Liver (tissue), 9 donors: ENCODE measurements around the gene MID1. TPM values are rescaled to one million over a fixed set of nuclear protein-coding genes. Genes with fewer than 3 reads are reported as not detected.

Experiments used
- DNase-seq: peaks from one replicate; pipeline ENCODE4 v3.0.0-alpha.2; 2017; ENCODE audit warnings: low spot score
- H3K27ac ChIP-seq, 2 donors: one replicate each; pipeline ENCODE4 v1.7.0; 2013; ENCODE audit warnings: inconsistent platforms in 2 of 2, low read length in 2 of 2, control low read depth in 1 of 2, low read depth in 1 of 2, mild to moderate bottlenecking in 1 of 2
- H3K27me3 ChIP-seq, 4 donors: one replicate each; pipeline versions ENCODE4 v1.6.1 to v1.7.0; 2013; ENCODE audit warnings: low read length in 3 of 4, inconsistent platforms in 1 of 4, mild to moderate bottlenecking in 1 of 4, moderate library complexity in 1 of 4; ENCODE audit not compliant: control insufficient read depth in 4 of 4, insufficient read depth in 4 of 4
- H3K36me3 ChIP-seq, 4 donors: one replicate each; pipeline versions ENCODE4 v1.6.1 to v1.7.0; 2013; ENCODE audit warnings: low read length in 3 of 4, mild to moderate bottlenecking in 3 of 4, low read depth in 1 of 4, moderate library complexity in 1 of 4; ENCODE audit not compliant: control insufficient read depth in 4 of 4, insufficient read depth in 3 of 4
- H3K4me1 ChIP-seq, 4 donors: one replicate each; pipeline versions ENCODE4 v1.6.1 to v1.7.0; 2013; ENCODE audit warnings: low read length in 3 of 4, mild to moderate bottlenecking in 3 of 4, moderate library complexity in 1 of 4; ENCODE audit not compliant: control insufficient read depth in 4 of 4, insufficient read depth in 4 of 4
- H3K4me3 ChIP-seq, 3 donors: one replicate each; pipeline versions ENCODE4 v1.6.1 to v1.7.0; 2013; ENCODE audit warnings: low read length in 3 of 3, control low read depth in 1 of 3, low read depth in 1 of 3, mild to moderate bottlenecking in 1 of 3
- H3K9ac ChIP-seq, 2 donors: one replicate each; pipeline ENCODE4 v1.7.0; 2013; ENCODE audit warnings: low read length in 2 of 2, mild to moderate bottlenecking in 2 of 2, moderate library complexity in 2 of 2, control low read depth in 1 of 2, low read depth in 1 of 2
- H3K9me3 ChIP-seq, 4 donors: one replicate each; pipeline versions ENCODE4 v1.6.1 to v1.7.0; 2013; ENCODE audit warnings: low read length in 3 of 4; ENCODE audit not compliant: control insufficient read depth in 4 of 4
- ATF3 ChIP-seq: IDR thresholded peaks from 2 replicates; pipeline ENCODE4 v1.6.1; 2016; ENCODE audit warnings: antibody characterized with exemption
- EGR1 ChIP-seq, 2 donors: IDR thresholded peaks; 2 replicates each; pipeline ENCODE4 v1.6.1; 2016 to 2018; ENCODE audit warnings: antibody characterized with exemption in 2 of 2, low read depth in 2 of 2
- GABPA ChIP-seq, 2 donors: IDR thresholded peaks in 1 of 2; conservative IDR thresholded peaks in 1 of 2; 2 replicates each; pipeline ENCODE4 v1.6.1; 2016; ENCODE audit warnings: antibody characterized with exemption in 2 of 2, mild to moderate bottlenecking in 1 of 2, moderate library complexity in 1 of 2
- HNF4A ChIP-seq, 2 donors: conservative IDR thresholded peaks; 2 replicates each; pipeline ENCODE4 v1.6.1; 2016; ENCODE audit warnings: antibody characterized with exemption in 2 of 2, mild to moderate bottlenecking in 2 of 2
- HNF4G ChIP-seq: IDR thresholded peaks from 2 replicates; pipeline ENCODE4 v1.6.1; 2016; ENCODE audit warnings: antibody characterized with exemption
- JUND ChIP-seq, 2 donors: IDR thresholded peaks; 2 replicates each; pipeline ENCODE4 v1.6.1; 2016; ENCODE audit warnings: antibody characterized with exemption in 2 of 2
- MAX ChIP-seq: IDR thresholded peaks from 2 replicates; pipeline ENCODE4 v1.6.1; 2016; ENCODE audit warnings: antibody characterized with exemption
- RAD21 ChIP-seq, 2 donors: IDR thresholded peaks; 2 replicates each; pipeline ENCODE4 v1.6.1; 2016; ENCODE audit warnings: antibody characterized with exemption in 2 of 2, mild to moderate bottlenecking in 2 of 2
- REST ChIP-seq: IDR thresholded peaks from 2 replicates; pipeline ENCODE4 v1.6.1; 2016; ENCODE audit warnings: antibody characterized with exemption, mild to moderate bottlenecking
- TAF1 ChIP-seq: conservative IDR thresholded peaks from 2 replicates; pipeline ENCODE4 v1.6.1; 2016; ENCODE audit warnings: antibody characterized with exemption, mild to moderate bottlenecking
- YY1 ChIP-seq: IDR thresholded peaks from 2 replicates; pipeline ENCODE4 v1.6.1; 2016; ENCODE audit warnings: antibody characterized with exemption, mild to moderate bottlenecking
- ZBTB33 ChIP-seq: IDR thresholded peaks from 2 replicates; pipeline ENCODE4 v1.6.1; 2016; ENCODE audit warnings: antibody characterized with exemption
- WGBS: extraction: QIAGEN DNeasy Blood & Tissue Kit; methylation state at CpG from one replicate; pipeline ENCODE4 v1.1.7; 2013; 5-methylcytosine and 5-hydroxymethylcytosine counted together
- polyA plus RNA-seq, 2 donors: library from polyadenylated mRNA; stranded (reverse) in 1 of 2; unstranded in 1 of 2; fragments of 200-250 nt in 1 of 2; fragments of >200 nt in 1 of 2; fragmentation: Nextera tagmentation in 1 of 2; extraction: Ambion mirVana in 1 of 2; gene quantifications; one replicate each; pipeline versions ENCODE4 v1.2.1 to v1.2.3, GENCODE V29; 2013 to 2015
- total RNA-seq, 2 donors: library from RNA; depleted of rRNA; stranded (reverse); fragments of >200 nt; gene quantifications; one replicate each; pipeline ENCODE4 v1.2.3, GENCODE V29; 2014
- donor health status: healthy.
- donor health status: healthy.
- donor health status: healthy.
- donor health status: healthy.
- donor health status: healthy.

MID1 gene
- total and polyA plus RNA-seq, 4 donors: 1.8 to 7.9 (median 4.2) TPM

- Histone ChIP-seq H3K4me1 (peaks cover 0 to 6% (median 0%) of the 10 kb centered on the region in 4 donors), H3K9me3 (no peaks in the 10 kb centered on the region), H3K27ac (no peak overlapping the region), H3K27me3 (no peaks in the 10 kb centered on the region), H3K9ac (no peak overlapping the region), H3K4me3 (no peak overlapping the region), H3K36me3 (no peaks in the 10 kb centered on the region)
- WGBS: 32% methylated on average over 1 of the region's 1 CpG
- DNase-seq: no peak
- TF ChIP-seq EGR1 (IDR thresholded peaks at IDR 0.05; ENCODE audit: low read depth in 2 of 2): no peak
- peak in 1 of 2 donors; percentile 7 for TF ChIP-seq RAD21 (IDR thresholded peaks at IDR 0.05)
- no peak for TF ChIP-seq ZBTB33
These were observed 77.8 kb downstream of the MID1 start for GRCh38 chrX:10542586-10542985.

- Histone ChIP-seq H3K36me3 (no peaks in the 10 kb centered on the region), H3K9me3 (no peaks in the 10 kb centered on the region), H3K9ac (no peak overlapping the region), H3K4me3 (no peak overlapping the region), H3K27me3 (no peaks in the 10 kb centered on the region), H3K4me1 (peaks cover 3 to 7% (median 5%) of the 10 kb centered on the region in 4 donors), H3K27ac (no peak overlapping the region)
- no peak for DNase-seq
- TF ChIP-seq TAF1: no peak
- TF ChIP-seq HNF4A (conservative IDR thresholded peaks at IDR 0.05): no peak
- TF ChIP-seq RAD21 (IDR thresholded peaks at IDR 0.05): no peak
- TF ChIP-seq REST: no peak
- TF ChIP-seq MAX: no peak
- no peak for TF ChIP-seq ZBTB33
- TF ChIP-seq HNF4G: no peak
- no peak for TF ChIP-seq YY1
- TF ChIP-seq GABPA (IDR thresholded peaks at IDR 0.05 in 1 of 2, conservative IDR thresholded peaks at IDR 0.05 in 1 of 2): no peak
- TF ChIP-seq ATF3: no peak
- TF ChIP-seq JUND (IDR thresholded peaks at IDR 0.05): no peak
These were observed 81.6 kb downstream of the MID1 start for GRCh38 chrX:10538831-10539230.
